HG03378 (cell line): ENCODE data around the gene TMEM184A.

ENCODE experiments used
- ATAC-seq: cut with Tn5 transposase; IDR thresholded peaks from one replicate; pipeline ENCODE4 v1.9.1; 2021; ENCODE audit warnings: mild to moderate bottlenecking, moderate library complexity; ENCODE audit not compliant: unreplicated experiment

The TMEM184A gene

GRCh38 chr7:1569016-1569415 is 13.0 kb upstream of the TMEM184A start:
- ATAC-seq = no peak

GRCh38 chr7:1567896-1568510 is 12.0 kb upstream of the TMEM184A start:
- no peak for ATAC-seq

GRCh38 chr7:1567049-1567771 is 11.2 kb upstream of the TMEM184A start:
- no peak for ATAC-seq

GRCh38 chr7:1566687-1567048 is 10.7 kb upstream of the TMEM184A start:
- ATAC-seq = no peak

GRCh38 chr7:1564603-1565022 is 8.6 kb upstream of the TMEM184A start:
- no peak for ATAC-seq

- no peak for ATAC-seq
These were observed 8.1 kb upstream of the TMEM184A start for GRCh38 chr7:1563981-1564602.

GRCh38 chr7:1562597-1563051 is 6.6 kb upstream of the TMEM184A start:
- ATAC-seq = no peak

GRCh38 chr7:1562116-1562515 is 6.1 kb upstream of the TMEM184A start:
- no peak for ATAC-seq

GRCh38 chr7:1561036-1561940 is 5.3 kb upstream of the TMEM184A start:
- ATAC-seq = no peak

- no peak for ATAC-seq
These were observed 4.6 kb upstream of the TMEM184A start for GRCh38 chr7:1560620-1561031.

GRCh38 chr7:1559626-1560590 is 3.9 kb upstream of the TMEM184A start:
- no peak for ATAC-seq

GRCh38 chr7:1558841-1559625 is 3.0 kb upstream of the TMEM184A start:
- ATAC-seq = no peak

GRCh38 chr7:1558181-1558811 is 2.3 kb upstream of the TMEM184A start:
- no peak for ATAC-seq

- no peak for ATAC-seq
These were observed 1.8 kb upstream of the TMEM184A start for GRCh38 chr7:1557771-1558170.

GRCh38 chr7:1557006-1557405 is 1.0 kb upstream of the TMEM184A start:
- no peak for ATAC-seq

GRCh38 chr7:1555046-1555812 is 776 bp downstream of the TMEM184A start:
- no peak for ATAC-seq

- no peak for ATAC-seq
These were observed 1.5 kb downstream of the TMEM184A start for GRCh38 chr7:1554333-1555045.
